B cell (primary cell): Measurements from ENCODE around the gene HS6ST2.

Experiments used
- EZH2 ChIP-seq: IDR thresholded peaks from 2 replicates; pipeline ENCODE4 v1.6.1; 2012; ENCODE audit warnings: borderline replicate concordance, low read depth, mild to moderate bottlenecking, moderate library complexity, low read length; ENCODE audit not compliant: insufficient read depth, poor library complexity, severe bottlenecking
- TF ChIP-seq, protein P1 (sequence below): fragments of 200-600 bp; IDR thresholded peaks from one replicate; pipeline ENCODE4 v1.8.0; 2022; ENCODE audit warnings: antibody characterized with exemption, mild to moderate bottlenecking

DNA sequence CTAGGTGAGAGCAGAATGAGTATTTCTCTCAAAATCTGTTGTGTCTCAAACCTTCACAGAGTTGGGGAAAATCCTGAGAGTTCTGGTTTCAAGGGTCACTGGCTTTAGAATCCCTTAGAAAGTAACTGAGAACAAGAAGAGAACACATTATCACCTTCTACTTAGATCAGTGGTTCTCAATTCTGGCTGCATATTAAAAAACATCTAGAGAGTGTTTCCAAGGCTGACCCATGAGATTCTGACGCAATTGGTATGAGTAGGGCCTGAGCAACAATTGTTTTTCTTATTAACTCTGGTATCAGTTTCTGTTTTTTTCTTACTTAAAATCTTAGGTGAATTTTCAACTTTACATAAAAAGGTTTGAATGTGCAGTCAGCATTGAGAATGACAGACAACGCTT, 212.8 kb downstream of the HS6ST2 start:
- TF ChIP-seq, protein P1, sequence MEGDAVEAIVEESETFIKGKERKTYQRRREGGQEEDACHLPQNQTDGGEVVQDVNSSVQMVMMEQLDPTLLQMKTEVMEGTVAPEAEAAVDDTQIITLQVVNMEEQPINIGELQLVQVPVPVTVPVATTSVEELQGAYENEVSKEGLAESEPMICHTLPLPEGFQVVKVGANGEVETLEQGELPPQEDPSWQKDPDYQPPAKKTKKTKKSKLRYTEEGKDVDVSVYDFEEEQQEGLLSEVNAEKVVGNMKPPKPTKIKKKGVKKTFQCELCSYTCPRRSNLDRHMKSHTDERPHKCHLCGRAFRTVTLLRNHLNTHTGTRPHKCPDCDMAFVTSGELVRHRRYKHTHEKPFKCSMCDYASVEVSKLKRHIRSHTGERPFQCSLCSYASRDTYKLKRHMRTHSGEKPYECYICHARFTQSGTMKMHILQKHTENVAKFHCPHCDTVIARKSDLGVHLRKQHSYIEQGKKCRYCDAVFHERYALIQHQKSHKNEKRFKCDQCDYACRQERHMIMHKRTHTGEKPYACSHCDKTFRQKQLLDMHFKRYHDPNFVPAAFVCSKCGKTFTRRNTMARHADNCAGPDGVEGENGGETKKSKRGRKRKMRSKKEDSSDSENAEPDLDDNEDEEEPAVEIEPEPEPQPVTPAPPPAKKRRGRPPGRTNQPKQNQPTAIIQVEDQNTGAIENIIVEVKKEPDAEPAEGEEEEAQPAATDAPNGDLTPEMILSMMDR: no peak
- TF ChIP-seq EZH2: no peak
